Common myeloid progenitor, CD34-positive (primary cell): ENCODE results near the gene TRIO.

Experiments
- CTCF ChIA-PET: fragments of 350-600 bp; sonication (Branson Sonifier 250); formaldehyde crosslinking; loops from one replicate; lab custom pipeline; 2021; ENCODE audit warnings: antibody characterized with exemption; lab: Charles Lee
- POLR2A ChIA-PET: fragments of 350-600 bp; sonication (Branson Sonifier 250); formaldehyde crosslinking; loops from one replicate; lab custom pipeline; 2021; ENCODE audit warnings: antibody characterized with exemption; lab: Charles Lee
- DNase-seq, 3 donors: peaks; one replicate each; pipeline versions ENCODE4 v3.0.0 to v3.0.0-alpha.2; 2013
- H3K27ac ChIP-seq, 2 experiments: 1 replicate in 1 of 2; 2 replicates in 1 of 2; pipeline ENCODE4 v1.7.0; 2013; ENCODE audit warnings: inconsistent platforms in 2 of 2, low read length in 2 of 2, mild to moderate bottlenecking in 2 of 2, low read depth in 1 of 2, moderate library complexity in 1 of 2; ENCODE audit not compliant: severe bottlenecking in 2 of 2, insufficient read depth in 1 of 2, poor library complexity in 1 of 2
- H3K27me3 ChIP-seq, 5 experiments: replicated peaks in 2 of 5; 1 replicate in 3 of 5; 2 replicates in 2 of 5; pipeline versions ENCODE4 v1.6.1 to v1.7.0; 2013; ENCODE audit warnings: low read length in 4 of 5, mild to moderate bottlenecking in 2 of 5, moderate library complexity in 2 of 5, inconsistent platforms in 1 of 5; ENCODE audit not compliant: insufficient read depth in 5 of 5, control insufficient read depth in 4 of 5
- H3K36me3 ChIP-seq, 4 experiments: 1 replicate in 2 of 4; 2 replicates in 2 of 4; pipeline versions ENCODE4 v1.6.1 to v1.7.0; 2013; ENCODE audit warnings: low read length in 3 of 4, control low read depth in 1 of 4, mild to moderate bottlenecking in 1 of 4; ENCODE audit not compliant: control insufficient read depth in 4 of 4, insufficient read depth in 4 of 4
- H3K4me1 ChIP-seq, 4 experiments: 1 replicate in 3 of 4; 2 replicates in 1 of 4; pipeline versions ENCODE4 v1.6.1 to v1.7.1; 2013; ENCODE audit warnings: low read length in 3 of 4, mild to moderate bottlenecking in 3 of 4, control low read depth in 1 of 4, inconsistent platforms in 1 of 4, moderate library complexity in 1 of 4; ENCODE audit not compliant: control insufficient read depth in 4 of 4, insufficient read depth in 4 of 4; ENCODE audit errors: control extremely low read depth in 1 of 4
- H3K4me3 ChIP-seq, 7 experiments: 1 replicate in 4 of 7; 2 replicates in 3 of 7; pipeline versions ENCODE4 v1.5.1 to v1.7.0; 2013; ENCODE audit warnings: mild to moderate bottlenecking in 7 of 7, low read length in 6 of 7, moderate library complexity in 6 of 7, inconsistent platforms in 2 of 7, low read depth in 2 of 7, control low read depth in 1 of 7; ENCODE audit not compliant: insufficient read depth in 4 of 7, control insufficient read depth in 1 of 7; ENCODE audit errors: extremely low read depth in 1 of 7
- H3K9me3 ChIP-seq, 5 experiments: 1 replicate in 4 of 5; 2 replicates in 1 of 5; pipeline versions ENCODE4 v1.6.1 to v1.7.1; 2013; ENCODE audit warnings: low read length in 4 of 5, mild to moderate bottlenecking in 2 of 5, inconsistent platforms in 1 of 5, low read depth in 1 of 5, moderate library complexity in 1 of 5; ENCODE audit not compliant: control insufficient read depth in 4 of 5, insufficient read depth in 2 of 5; ENCODE audit errors: control extremely low read depth in 1 of 5
- WGBS: methylation state at CpG from one replicate; pipeline ENCODE4 v1.1.5; 2013; ENCODE audit not compliant: insufficient coverage; 5-methylcytosine and 5-hydroxymethylcytosine counted together

TRIO gene

DNA sequence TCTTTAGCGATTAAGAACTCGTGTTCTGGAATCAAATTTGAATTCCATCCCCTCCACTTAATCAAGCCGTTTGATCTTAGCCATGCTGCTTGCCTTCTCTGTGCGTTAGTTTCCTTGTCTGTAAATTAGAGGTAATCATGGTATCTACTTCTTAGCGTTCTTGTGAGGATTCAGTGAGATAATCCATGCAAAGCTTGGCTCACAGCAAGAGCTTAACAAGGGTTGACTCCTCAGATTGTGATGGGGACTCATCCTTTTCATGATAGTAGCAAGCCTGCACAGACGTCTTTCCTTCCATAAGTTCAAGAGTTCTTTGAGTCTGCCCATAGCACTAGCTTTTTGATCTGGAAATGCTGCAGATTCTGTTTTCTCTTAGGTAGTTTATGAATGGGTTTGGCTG, 72.8 kb downstream of the TRIO start:
- Histone ChIP-seq H3K27ac (no peak overlapping the region), H3K9me3 (no peaks in the 10 kb centered on the region), H3K4me3 (no peak overlapping the region), H3K4me1 (peaks cover 15 to 50% (median 31%) of the 10 kb centered on the region in 4 experiments), H3K36me3 (no peaks in the 10 kb centered on the region), H3K27me3 (no peaks in the 10 kb centered on the region)
- no peak for DNase-seq
- POLR2A ChIA-PET, result no interaction called here
- CTCF ChIA-PET, result interaction anchor here (0.7 to 1.8 kb wide), 3 partner anchors 8 to 42 kb away, joined by 3 to 5 read pairs (median 5); no protein-coding TSS in a partner anchor
- WGBS, result 100% methylated on average over 4 of the region's 6 CpGs

- Histone ChIP-seq H3K4me1 (peaks cover 15 to 47% (median 30%) of the 10 kb centered on the region in 4 experiments), H3K4me3 (no peak overlapping the region), H3K36me3 (no peaks in the 10 kb centered on the region), H3K27me3 (no peaks in the 10 kb centered on the region), H3K9me3 (no peaks in the 10 kb centered on the region), H3K27ac (no peak overlapping the region)
- 100% methylated on average over 2 of the region's 2 CpGs for WGBS
- DNase-seq, result no peak
- ChIA-PET CTCF (interaction anchor here (0.7 to 1.8 kb wide), 4 partner anchors 8 to 42 kb away, joined by 3 to 5 read pairs (median 4); no protein-coding TSS in a partner anchor), POLR2A (no interaction called here)
Measured at GRCh38 chr5:14216372-14216771, 73.2 kb downstream of the TRIO start.

DNA sequence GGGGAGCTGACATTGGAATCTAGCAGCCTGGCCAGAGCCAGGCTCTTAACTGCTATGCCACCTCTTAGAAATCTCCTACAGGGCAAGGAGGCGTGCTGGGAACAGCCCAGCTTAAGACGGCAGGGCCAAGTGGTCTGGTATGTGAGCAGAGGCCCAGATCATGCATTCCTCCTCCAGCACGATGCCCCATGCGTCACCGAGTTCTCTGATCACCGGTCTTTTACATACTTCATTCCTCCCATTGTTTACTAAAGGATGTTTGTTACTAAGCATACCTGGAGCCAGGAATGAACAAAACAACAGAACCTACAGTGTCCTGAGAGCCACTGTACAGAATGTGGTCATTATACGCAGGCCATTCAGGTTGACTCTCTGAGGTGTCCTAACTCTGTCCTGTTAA, 73.8 kb downstream of the TRIO start:
- peaks cover 12 to 42% (median 29%) of the 10 kb centered on the region in 4 experiments for H3K4me1 ChIP-seq
- POLR2A ChIA-PET, result no interaction called here
- DNase-seq, result no peak

GRCh38 chr5:14217587-14217986, 74.4 kb downstream of the TRIO start:
- Histone ChIP-seq H3K36me3 (no peaks in the 10 kb centered on the region), H3K27ac (no peak overlapping the region), H3K4me3 (no peak overlapping the region), H3K4me1 (peaks cover 5 to 35% (median 23%) of the 10 kb centered on the region in 4 experiments), H3K9me3 (no peaks in the 10 kb centered on the region), H3K27me3 (no peaks in the 10 kb centered on the region)
- no peak for DNase-seq
- ChIA-PET CTCF (interaction anchor here (1.7 kb wide), 1 partner anchor 11 kb away, joined by 6 read pairs; no protein-coding TSS in a partner anchor), POLR2A (no interaction called here)
- no CpG with 5 or more reads among the region's 4 CpGs for WGBS

More for the DNA sequence above, 73.8 kb downstream of the TRIO start:
- Histone ChIP-seq H3K4me3 (no peak overlapping the region), H3K27ac (no peak overlapping the region), H3K36me3 (no peaks in the 10 kb centered on the region), H3K27me3 (no peaks in the 10 kb centered on the region), H3K9me3 (no peaks in the 10 kb centered on the region)
- 87% methylated on average over 3 of the region's 7 CpGs for WGBS
- CTCF ChIA-PET, result interaction anchor here (0.7 to 1.8 kb wide), 4 partner anchors 9 to 41 kb away, joined by 3 to 6 read pairs (median 5); no protein-coding TSS in a partner anchor

DNA sequence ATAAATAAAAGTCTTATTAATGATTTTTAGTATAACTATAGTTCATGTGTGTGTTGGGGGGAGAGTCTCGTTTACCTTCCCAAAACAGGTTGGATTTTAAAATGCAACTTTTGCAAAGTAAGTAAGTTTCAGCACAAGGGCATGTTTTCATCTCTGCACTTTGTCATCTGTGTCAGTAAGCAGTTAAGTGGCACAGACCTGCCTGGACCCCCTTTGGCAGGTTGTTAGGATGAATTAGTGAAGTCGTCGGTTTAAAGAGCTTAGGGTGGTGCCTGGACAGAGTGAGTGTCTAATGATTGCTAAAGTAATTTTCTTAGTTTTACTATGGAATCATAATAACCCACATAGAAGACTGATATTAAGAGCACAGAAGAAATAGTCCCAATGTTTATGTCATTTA, 74.9 kb downstream of the TRIO start:
- H3K27ac ChIP-seq, result no peak overlapping the region
- POLR2A ChIA-PET, result no interaction called here
- CTCF ChIA-PET, result interaction anchor here (1.7 kb wide), 1 partner anchor 11 kb away, joined by 6 read pairs; no protein-coding TSS in a partner anchor

GRCh38 chr5:14218480-14218879, 75.3 kb downstream of the TRIO start:
- Histone ChIP-seq H3K9me3 (no peaks in the 10 kb centered on the region), H3K36me3 (peaks cover 0 to 3% (median 0%) of the 10 kb centered on the region in 4 experiments), H3K4me3 (no peak overlapping the region), H3K27ac (no peak overlapping the region), H3K4me1 (peaks cover 2 to 37% (median 22%) of the 10 kb centered on the region in 4 experiments), H3K27me3 (no peaks in the 10 kb centered on the region)
- peak in 2 of 3 donors; percentile 14 to 33 for DNase-seq
- ChIA-PET CTCF (interaction anchor here (1.7 kb wide), 1 partner anchor 10 kb away, joined by 6 read pairs; no protein-coding TSS in a partner anchor), POLR2A (no interaction called here)
- WGBS, result 50% methylated on average over 2 of the region's 6 CpGs

More for the DNA sequence above, 74.9 kb downstream of the TRIO start:
- Histone ChIP-seq H3K4me1 (peaks cover 2 to 34% (median 19%) of the 10 kb centered on the region in 4 experiments), H3K27me3 (no peaks in the 10 kb centered on the region), H3K4me3 (no peak overlapping the region), H3K36me3 (no peaks in the 10 kb centered on the region), H3K9me3 (no peaks in the 10 kb centered on the region)
- DNase-seq, result no peak
- no CpG with 5 or more reads among the region's 3 CpGs for WGBS

DNA sequence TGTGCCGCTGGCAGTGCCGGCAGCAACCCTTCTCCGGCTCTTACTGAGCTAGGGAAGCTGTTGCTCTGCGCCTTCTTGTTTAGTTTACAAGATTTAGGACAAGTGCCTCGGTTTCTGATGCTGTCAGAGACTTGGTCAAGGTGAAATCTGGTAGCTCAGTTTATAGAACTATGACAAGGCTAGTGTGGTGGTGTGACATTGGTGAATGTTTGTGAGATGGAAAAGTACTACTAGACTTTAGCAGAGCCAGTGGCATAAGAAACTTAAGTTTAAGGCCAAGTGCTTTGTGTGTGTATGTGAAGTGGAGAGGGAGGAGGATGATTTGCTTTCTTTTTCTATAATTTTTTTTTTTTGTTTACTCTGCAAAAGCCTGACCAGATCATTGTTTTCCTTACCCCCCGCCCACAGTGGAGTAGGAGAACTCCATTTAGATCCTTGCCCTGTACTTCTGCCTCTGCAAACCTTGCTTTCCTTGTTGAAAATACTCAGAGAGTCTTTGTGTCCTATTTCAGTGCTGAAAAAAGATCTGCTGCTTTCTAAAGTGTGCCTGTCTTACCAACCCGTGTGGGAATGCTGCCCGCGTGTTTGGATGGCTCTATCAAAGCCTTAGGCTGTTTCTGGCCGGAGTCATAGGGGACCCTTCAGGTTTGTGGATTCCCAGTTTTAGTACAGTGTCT, 75.9 kb downstream of the TRIO start:
- ChIA-PET CTCF (no interaction called here), POLR2A (interaction anchor here (0.6 kb wide), 1 partner anchor 44 kb away, joined by 3 read pairs; no protein-coding TSS in a partner anchor)
- Histone ChIP-seq H3K9me3 (no peaks in the 10 kb centered on the region), H3K36me3 (peaks cover 0 to 3% (median 0%) of the 10 kb centered on the region in 4 experiments), H3K4me3 (no peak overlapping the region), H3K27me3 (no peaks in the 10 kb centered on the region), H3K4me1 (peaks cover 0 to 34% (median 22%) of the 10 kb centered on the region in 4 experiments), H3K27ac (no peak overlapping the region)
- WGBS, result 94% methylated on average over 9 of the region's 10 CpGs
- no peak for DNase-seq
